SU-DHL-6 (cell line): ENCODE data around the gene EBF3.

Experiments
- H2AFZ ChIP-seq: fragments of 200-600 bp; sonication (generic); 2 replicates; pipeline ENCODE4 v1.6.1; 2014; ENCODE audit warnings: low read depth, mild to moderate bottlenecking, moderate library complexity, mixed read lengths, antibody characterized with exemption, low read length; ENCODE audit not compliant: severe bottlenecking
- H3F3A ChIP-seq: fragments of 200-600 bp; shearing (Covaris generic); 2 replicates; pipeline ENCODE4 v1.6.0; 2016; ENCODE audit warnings: antibody characterized with exemption, mild to moderate bottlenecking; ENCODE audit not compliant: insufficient read depth
- H3K27ac ChIP-seq: fragments of 200-600 bp; sonication (generic); 2 replicates; pipeline ENCODE4 v1.5.1; 2016; ENCODE audit warnings: low read depth, mild to moderate bottlenecking, low read length, moderate library complexity, mixed read lengths
- H3K27me3 ChIP-seq: fragments of 200-600 bp; sonication (generic), shearing (Covaris generic); 2 replicates; pipeline ENCODE4 v1.6.0; 2014; ENCODE audit warnings: mild to moderate bottlenecking, low read length
- H3K36me3 ChIP-seq: fragments of 200-600 bp; sonication (generic); 2 replicates; pipeline ENCODE4 v1.6.1; 2014; ENCODE audit warnings: mild to moderate bottlenecking, low read length, mixed read lengths
- H3K4me2 ChIP-seq: fragments of 300-600, 200-600 bp; shearing (Covaris generic), sonication (generic); 2 replicates; pipeline ENCODE4 v1.6.0; 2014; ENCODE audit warnings: low read length, low read depth, mild to moderate bottlenecking; ENCODE audit not compliant: poor library complexity, severe bottlenecking
- H3K4me3 ChIP-seq: fragments of 200-600 bp; sonication (generic); 2 replicates; pipeline ENCODE4 v1.5.1; 2014; ENCODE audit warnings: antibody characterized with exemption, low read length, mild to moderate bottlenecking, mixed read lengths; ENCODE audit not compliant: insufficient read depth, poor library complexity, severe bottlenecking
- H3K79me2 ChIP-seq: fragments of 200-600 bp; sonication (generic); 2 replicates; pipeline ENCODE4 v1.6.1; 2014; ENCODE audit warnings: mild to moderate bottlenecking, low read length, moderate library complexity; ENCODE audit not compliant: insufficient read depth
- H3K9ac ChIP-seq: fragments of 200-600 bp; sonication (generic); 2 replicates; pipeline ENCODE4 v1.7.0; 2014; ENCODE audit warnings: mild to moderate bottlenecking, low read length
- H3K9me2 ChIP-seq: fragments of 200-600 bp; sonication (generic); replicated peaks from 2 replicates; pipeline ENCODE4 v1.6.1; 2014; ENCODE audit warnings: low read length; ENCODE audit not compliant: insufficient read depth
- H3K9me3 ChIP-seq: fragments of 200-600 bp; sonication (generic); 2 replicates; pipeline ENCODE4 v1.6.1; 2014; ENCODE audit warnings: low read length, mixed read lengths; ENCODE audit not compliant: insufficient read depth
- H4K20me1 ChIP-seq: fragments of 200-600 bp; sonication (generic); 2 replicates; pipeline ENCODE4 v1.6.1; 2014; ENCODE audit warnings: low read depth, mild to moderate bottlenecking, antibody characterized with exemption, low read length, moderate library complexity, mixed read lengths
- EZH2phosphoT487 ChIP-seq: fragments of 200-600 bp; sonication (generic), shearing (Covaris generic); conservative IDR thresholded peaks from 2 replicates; pipeline ENCODE4 v1.6.1; 2018; ENCODE audit warnings: mild to moderate bottlenecking, antibody characterized with exemption, low read length, moderate library complexity, mixed read lengths
- TF ChIP-seq, protein P1 (sequence below): fragments of 200-600 bp; sonication (generic); IDR thresholded peaks from one replicate; pipeline ENCODE4 v1.5.1; 2017; ENCODE audit warnings: antibody characterized with exemption, mild to moderate bottlenecking, low read length, moderate library complexity; ENCODE audit not compliant: insufficient read depth, poor library complexity, severe bottlenecking

EBF3 gene

DNA sequence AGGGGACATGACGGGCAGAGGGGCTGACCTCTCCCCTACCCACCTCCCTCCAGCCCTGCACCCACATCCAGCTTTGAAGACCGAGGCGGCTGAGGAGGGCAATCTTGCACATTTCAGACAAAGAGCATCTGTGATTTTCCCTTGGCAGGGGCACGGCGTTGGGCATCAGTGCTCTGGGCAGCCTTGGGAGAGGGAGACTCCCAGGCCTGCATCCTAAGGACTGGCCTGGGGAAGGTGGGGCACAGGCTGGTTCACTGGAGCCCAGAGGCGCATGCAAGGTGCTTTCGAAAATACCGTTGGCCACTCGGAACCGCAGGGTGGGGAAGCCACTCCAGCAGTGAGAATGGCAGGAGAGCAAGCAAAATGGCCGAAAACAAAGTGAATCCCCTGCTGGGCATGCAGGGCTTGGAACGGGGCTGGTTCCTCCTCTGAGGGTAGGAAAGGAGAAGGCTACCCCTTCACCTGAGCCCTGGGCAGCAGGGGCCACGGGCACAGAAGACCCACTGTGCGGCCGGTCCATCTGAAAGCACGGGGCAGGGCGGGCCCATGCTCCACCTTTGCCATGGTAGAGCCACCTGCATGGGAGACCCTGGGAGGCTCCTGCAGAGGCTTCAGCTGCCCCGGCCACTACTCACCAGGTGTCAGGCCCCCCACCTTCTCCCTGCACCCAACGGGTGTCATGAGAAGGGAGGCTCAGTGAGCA, 49.8 kb downstream of the EBF3 start:
- no peaks in the 10 kb centered on the region for H3K9me2 ChIP-seq
- no peak overlapping the region for H3K27ac ChIP-seq
- H3K27me3 ChIP-seq: no peaks in the 10 kb centered on the region
- H3F3A ChIP-seq: no peaks in the 10 kb centered on the region
- H3K4me3 ChIP-seq: no peak overlapping the region
- TF ChIP-seq, protein P1, sequence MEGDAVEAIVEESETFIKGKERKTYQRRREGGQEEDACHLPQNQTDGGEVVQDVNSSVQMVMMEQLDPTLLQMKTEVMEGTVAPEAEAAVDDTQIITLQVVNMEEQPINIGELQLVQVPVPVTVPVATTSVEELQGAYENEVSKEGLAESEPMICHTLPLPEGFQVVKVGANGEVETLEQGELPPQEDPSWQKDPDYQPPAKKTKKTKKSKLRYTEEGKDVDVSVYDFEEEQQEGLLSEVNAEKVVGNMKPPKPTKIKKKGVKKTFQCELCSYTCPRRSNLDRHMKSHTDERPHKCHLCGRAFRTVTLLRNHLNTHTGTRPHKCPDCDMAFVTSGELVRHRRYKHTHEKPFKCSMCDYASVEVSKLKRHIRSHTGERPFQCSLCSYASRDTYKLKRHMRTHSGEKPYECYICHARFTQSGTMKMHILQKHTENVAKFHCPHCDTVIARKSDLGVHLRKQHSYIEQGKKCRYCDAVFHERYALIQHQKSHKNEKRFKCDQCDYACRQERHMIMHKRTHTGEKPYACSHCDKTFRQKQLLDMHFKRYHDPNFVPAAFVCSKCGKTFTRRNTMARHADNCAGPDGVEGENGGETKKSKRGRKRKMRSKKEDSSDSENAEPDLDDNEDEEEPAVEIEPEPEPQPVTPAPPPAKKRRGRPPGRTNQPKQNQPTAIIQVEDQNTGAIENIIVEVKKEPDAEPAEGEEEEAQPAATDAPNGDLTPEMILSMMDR: no peak
- no peak for TF ChIP-seq EZH2phosphoT487
- H3K9ac ChIP-seq: no peak overlapping the region
- H4K20me1 ChIP-seq: no peaks in the 10 kb centered on the region
- no peaks in the 10 kb centered on the region for H3K36me3 ChIP-seq
- no peaks in the 10 kb centered on the region for H3K9me3 ChIP-seq
- H3K4me2 ChIP-seq: no peak overlapping the region
- H2AFZ ChIP-seq: no peak overlapping the region
- no peaks in the 10 kb centered on the region for H3K79me2 ChIP-seq

DNA sequence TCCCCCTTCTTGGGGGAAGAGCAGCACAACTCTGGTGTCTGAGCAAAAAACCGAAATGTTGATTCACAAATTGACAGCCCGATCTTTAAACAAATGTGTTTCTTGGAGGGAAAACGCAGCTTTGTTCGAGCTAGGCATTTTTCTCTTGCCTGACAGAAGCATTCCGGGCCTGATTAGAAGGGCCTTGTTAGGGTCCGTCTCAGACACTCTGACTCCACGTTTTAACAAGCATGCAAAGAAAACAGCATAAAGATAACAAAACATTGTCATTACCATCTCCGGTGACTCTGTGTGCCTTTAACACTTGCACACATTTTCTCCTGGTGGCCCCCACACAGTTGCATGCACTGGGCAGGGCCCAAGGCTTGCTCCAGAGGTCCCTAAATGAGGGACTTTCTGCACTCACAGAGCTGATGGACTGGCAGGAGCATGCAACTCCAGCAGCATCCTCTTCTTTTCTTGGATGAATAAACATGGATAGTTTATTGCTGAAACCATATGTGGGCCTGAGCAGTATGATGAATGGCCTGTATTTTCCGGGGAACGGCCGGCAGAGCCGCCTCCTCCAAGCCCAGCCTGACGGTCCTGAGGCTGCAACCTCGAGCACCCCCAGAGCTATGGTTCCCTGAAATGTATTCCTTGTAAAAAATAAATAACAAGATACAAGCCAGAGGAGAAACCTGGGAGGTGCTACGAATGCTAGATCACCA, 50.9 kb downstream of the EBF3 start:
- TF ChIP-seq, protein P1: no peak
- no peak for TF ChIP-seq EZH2phosphoT487
- H3K9ac ChIP-seq: no peak overlapping the region
- H3K4me2 ChIP-seq: no peak overlapping the region
- no peak overlapping the region for H3K4me3 ChIP-seq
- H3K79me2 ChIP-seq: no peaks in the 10 kb centered on the region
- H4K20me1 ChIP-seq: no peaks in the 10 kb centered on the region
- no peaks in the 10 kb centered on the region for H3K9me2 ChIP-seq
- H3K27ac ChIP-seq: no peak overlapping the region
- H3K36me3 ChIP-seq: no peaks in the 10 kb centered on the region
- no peaks in the 10 kb centered on the region for H3K27me3 ChIP-seq
- no peaks in the 10 kb centered on the region for H3F3A ChIP-seq
- no peaks in the 10 kb centered on the region for H3K9me3 ChIP-seq
- H2AFZ ChIP-seq: no peak overlapping the region

DNA sequence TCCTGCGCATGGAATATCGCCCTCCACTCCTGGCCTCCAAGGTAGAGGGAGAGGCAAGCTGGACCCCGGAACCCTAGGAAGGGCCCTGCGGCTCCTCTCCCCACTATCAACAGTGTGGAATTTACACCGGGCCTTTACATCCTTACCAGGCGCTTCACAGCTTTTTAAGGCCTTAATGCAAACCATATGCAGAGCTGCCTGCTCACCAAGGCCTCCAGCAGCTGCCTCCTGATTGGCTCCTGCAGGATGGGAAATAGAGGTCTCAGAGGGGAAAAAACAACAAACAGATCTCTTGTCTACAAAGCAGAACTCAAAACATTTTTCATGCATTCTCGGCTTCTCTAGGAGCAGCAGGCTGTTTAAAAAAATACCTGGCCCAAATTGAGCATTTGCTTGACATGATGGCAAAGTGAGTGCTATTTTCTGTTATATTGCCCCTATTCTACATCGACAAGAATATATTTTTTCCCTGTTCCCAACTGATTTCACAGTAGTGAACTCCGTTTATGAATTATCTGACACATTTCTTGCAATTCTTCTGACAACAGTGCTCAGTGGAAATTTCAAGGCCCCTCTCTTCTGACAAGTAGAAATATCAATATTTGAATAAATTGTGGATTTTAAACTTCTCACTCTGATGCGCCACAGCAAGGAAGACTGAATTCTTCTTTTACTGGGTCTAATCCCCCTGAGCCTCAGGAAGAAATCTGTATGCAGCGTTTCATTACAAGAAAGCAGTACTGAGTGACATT, 51.7 kb downstream of the EBF3 start:
- H2AFZ ChIP-seq: no peak overlapping the region
- no peak for TF ChIP-seq EZH2phosphoT487
- TF ChIP-seq, protein P1: no peak

More for the DNA sequence above, 51.7 kb downstream of the EBF3 start:
- no peaks in the 10 kb centered on the region for H3K27me3 ChIP-seq
- no peaks in the 10 kb centered on the region for H3K36me3 ChIP-seq
- H4K20me1 ChIP-seq: no peaks in the 10 kb centered on the region
- no peak overlapping the region for H3K4me3 ChIP-seq
- H3K9me3 ChIP-seq: no peaks in the 10 kb centered on the region
- no peaks in the 10 kb centered on the region for H3K9me2 ChIP-seq
- no peak overlapping the region for H3K27ac ChIP-seq
- H3K79me2 ChIP-seq: no peaks in the 10 kb centered on the region
- H3F3A ChIP-seq: no peaks in the 10 kb centered on the region
- no peak overlapping the region for H3K9ac ChIP-seq
- H3K4me2 ChIP-seq: no peak overlapping the region
